K562 (cell line): ENCODE measurements around the gene HCST. TPM values are rescaled to one million over a fixed set of nuclear protein-coding genes. Genes with fewer than 3 reads are reported as not detected.

Experiments
- ATAC-seq: fragments of 200-7000 bp; cut with Tn5 transposase; 3 replicates; pipeline ENCODE4 v1.9.1; 2020; ENCODE audit warnings: moderate library complexity
- BruUV-seq: library from RNA; stranded (reverse); fragments of 400-500 nt; replicated peaks from 2 replicates; lab custom pipeline; 2021; lab: Mats Ljungman, UMichigan
- CTCF ChIA-PET: fragments of 300-600 bp; formaldehyde crosslinking; extraction: SDS; loops from one replicate; lab custom pipeline; 2021; ENCODE audit warnings: low intra/inter-chr PET ratio; lab: Yijun Ruan, JAX
- POLR2A ChIA-PET: fragments of 300-600, 350-650 bp; sonication (Branson Sonifier 250); formaldehyde crosslinking; extraction: SDS; loops from one replicate; lab custom pipeline; 2021; ENCODE audit warnings: antibody characterized with exemption, inconsistent platforms; lab: Yijun Ruan, JAX
- DNase-seq, 4 experiments: peaks; one replicate each; pipeline versions ENCODE4 v3.0.0 to v3.0.0-alpha.2; 2011 to 2018; ENCODE audit warnings: low spot score in 3 of 4, mixed read lengths in 3 of 4; ENCODE audit errors: extremely low read depth in 1 of 4
- FAIRE-seq: peaks from 2 replicates; lab custom pipeline; 2011; peaks lifted over from hg19 to GRCh38; lab: Jason Lieb, UNC
- H2AFZ ChIP-seq: 2 replicates; pipeline ENCODE4 v1.6.0; 2011; ENCODE audit warnings: low read depth, low read length, control low read depth, inconsistent platforms
- H3K27ac ChIP-seq: fragments of 200-600 bp; 3 replicates; pipeline ENCODE4 v1.8.0; 2011; ENCODE audit warnings: low read depth, mild to moderate bottlenecking, control low read depth, inconsistent platforms, low read length, moderate library complexity, mixed read lengths; ENCODE audit errors: extremely low read depth
- H3K27me3 ChIP-seq, 2 experiments: fragments of 300-600 bp in 1 of 2; 2 replicates in 1 of 2; 3 replicates in 1 of 2; pipeline versions ENCODE4 v1.6.0 to v1.8.0; 2011; ENCODE audit warnings: inconsistent platforms in 2 of 2, low read length in 2 of 2, mild to moderate bottlenecking in 1 of 2, mixed read lengths in 1 of 2, moderate library complexity in 1 of 2; ENCODE audit not compliant: control insufficient read depth in 2 of 2, insufficient read depth in 2 of 2
- H3K36me3 ChIP-seq: fragments of 300-600 bp; 3 replicates; pipeline ENCODE4 v1.8.0; 2011; ENCODE audit warnings: mild to moderate bottlenecking, low read length, inconsistent platforms; ENCODE audit not compliant: control insufficient read depth, insufficient read depth
- H3K4me1 ChIP-seq, 2 experiments: fragments of 200-600 bp in 1 of 2; replicated peaks in 1 of 2; 2 replicates in 1 of 2; 3 replicates in 1 of 2; pipeline versions ENCODE4 v1.5.1 to v1.8.0; 2011; ENCODE audit warnings: inconsistent platforms in 2 of 2, low read length in 2 of 2, mild to moderate bottlenecking in 1 of 2, mixed read lengths in 1 of 2, moderate library complexity in 1 of 2; ENCODE audit not compliant: control insufficient read depth in 2 of 2, insufficient read depth in 2 of 2
- H3K4me2 ChIP-seq: 2 replicates; pipeline ENCODE4 v1.6.1; 2011; ENCODE audit warnings: low read length, control low read depth, inconsistent platforms, mixed read lengths; ENCODE audit not compliant: insufficient read depth
- H3K4me3 ChIP-seq: fragments of 200-600 bp; sonication (generic), shearing (Covaris generic); 2 replicates; pipeline ENCODE4 v1.5.1; 2016; ENCODE audit warnings: control low read depth, inconsistent platforms
- H3K79me2 ChIP-seq: fragments of 200-600 bp; 3 replicates; pipeline ENCODE4 v1.8.0; 2011; ENCODE audit warnings: low read length, inconsistent platforms; ENCODE audit not compliant: control insufficient read depth, insufficient read depth
- H3K9ac ChIP-seq, 2 experiments: 2 replicates each; pipeline versions ENCODE4 v1.6.0 to v1.6.1; 2011; ENCODE audit warnings: low read depth in 2 of 2, low read length in 2 of 2, control low read depth in 1 of 2, inconsistent platforms in 1 of 2, mild to moderate bottlenecking in 1 of 2, mixed read lengths in 1 of 2; ENCODE audit not compliant: insufficient read depth in 1 of 2
- H3K9me1 ChIP-seq: one replicate; pipeline ENCODE4 v1.6.0; 2011; ENCODE audit warnings: inconsistent platforms, mild to moderate bottlenecking, low read length, moderate library complexity; ENCODE audit not compliant: control insufficient read depth, insufficient read depth
- H3K9me3 ChIP-seq: replicated peaks from 2 replicates; pipeline ENCODE4 v1.5.1; 2011; ENCODE audit warnings: low read depth, low read length, inconsistent platforms; ENCODE audit not compliant: control insufficient read depth, insufficient read depth
- H4K20me1 ChIP-seq: replicated peaks from 2 replicates; pipeline ENCODE4 v1.6.1; 2011; ENCODE audit warnings: low read length, inconsistent platforms, mixed read lengths; ENCODE audit not compliant: control insufficient read depth, insufficient read depth
- NBN ChIP-seq: fragments of 450-650 bp; IDR thresholded peaks from 2 replicates; pipeline ENCODE4 v1.6.1; 2016; ENCODE audit warnings: low read depth, mild to moderate bottlenecking
- NCOA4 ChIP-seq: fragments of 450-650 bp; IDR thresholded peaks from 2 replicates; pipeline ENCODE4 v1.6.1; 2018; ENCODE audit warnings: mild to moderate bottlenecking; ENCODE audit not compliant: partially characterized antibody
- RBM25 ChIP-seq: fragments of 200-400 bp; formaldehyde crosslinking; IDR thresholded peaks from 2 replicates; pipeline ENCODE4 v1.6.1; 2018; ENCODE audit warnings: low read length, low read depth, moderate library complexity; ENCODE audit not compliant: severe bottlenecking
- WGBS: fragments of 100-300 bp; shearing (Covaris generic); methylation state at CpG from one replicate; pipeline ENCODE4 v1.1.6; 2016; ENCODE audit warnings: low coverage, mixed read lengths; ENCODE audit not compliant: insufficient coverage; ENCODE audit errors: missing lambda C conversion rate; 5-methylcytosine and 5-hydroxymethylcytosine counted together
- in situ Hi-C: fragments of 300-500 bp; cut with MboI; formaldehyde crosslinking; loops from 4 replicates; pipeline ENCODE4 v1.15.0; 2018; ENCODE audit warnings: inconsistent platforms, mixed read lengths
- intact Hi-C: fragments of 100-400 bp; cut with micrococcal nuclease; formaldehyde crosslinking; loops from 2 replicates; pipeline ENCODE4 v1.14.2; 2022
- polyA plus RNA-seq, 8 experiments: library from polyadenylated mRNA; depleted of rRNA in 4 of 8; stranded (reverse) in 5 of 8; unstranded in 3 of 8; fragments of >200 nt; fragmentation: Nextera tagmentation in 2 of 8; fragmentation: Illumina TruSeq in 1 of 8; extraction: Ambion mirVana in 2 of 8; extraction: Trizol in 1 of 8; gene quantifications; 2 replicates each; pipeline versions ENCODE4 v1.2.1 to v1.2.3, GENCODE V29; 2011 to 2014; ENCODE audit warnings: inconsistent platforms in 1 of 8, missing spikeins in 1 of 8
- total RNA-seq, 7 experiments: library from RNA; depleted of rRNA in 6 of 7; stranded (reverse); fragments of >200 nt in 6 of 7; fragmentation: Illumina TruSeq in 2 of 7; extraction: Trizol in 2 of 7; gene quantifications; 2 replicates each; pipeline versions ENCODE4 v1.2.1 to v1.2.3, GENCODE V29; 2011 to 2021; ENCODE audit warnings: low replicate concordance in 1 of 7

The HCST gene
- total and polyA plus RNA-seq, 9 of the 15 experiments (the other 6 are each of a cell fraction or from before 2014, with no cell fraction given): 0.29 to 1.9 (median 0.95) TPM; not detected in 2

DNA sequence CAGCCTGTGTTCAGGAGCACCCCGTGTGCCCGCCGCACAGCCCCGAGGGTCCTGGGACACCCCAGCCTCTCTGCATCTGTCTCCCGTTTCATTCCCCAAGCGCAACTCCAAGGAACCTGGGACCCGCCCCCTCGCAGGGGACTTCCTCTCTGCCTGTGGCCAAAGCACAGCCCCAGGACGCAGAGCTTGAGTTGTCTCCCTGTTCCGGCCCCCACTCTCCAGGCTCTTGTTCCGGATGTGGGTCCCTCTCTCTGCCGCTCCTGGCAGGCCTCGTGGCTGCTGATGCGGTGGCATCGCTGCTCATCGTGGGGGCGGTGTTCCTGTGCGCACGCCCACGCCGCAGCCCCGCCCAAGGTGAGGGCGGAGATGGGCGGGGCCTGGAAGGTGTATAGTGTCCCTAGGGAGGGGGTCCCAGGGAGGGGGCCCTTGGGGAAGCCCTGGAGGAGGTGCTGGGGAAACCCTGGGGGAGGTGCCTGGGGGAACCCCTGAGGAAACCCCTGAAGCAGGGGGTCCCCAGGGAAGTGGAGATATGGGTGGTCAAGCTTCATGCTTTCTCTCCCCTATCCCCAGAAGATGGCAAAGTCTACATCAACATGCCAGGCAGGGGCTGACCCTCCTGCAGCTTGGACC, 1.3 kb downstream of the HCST start (continued):
- TF ChIP-seq NBN: no peak

DNA sequence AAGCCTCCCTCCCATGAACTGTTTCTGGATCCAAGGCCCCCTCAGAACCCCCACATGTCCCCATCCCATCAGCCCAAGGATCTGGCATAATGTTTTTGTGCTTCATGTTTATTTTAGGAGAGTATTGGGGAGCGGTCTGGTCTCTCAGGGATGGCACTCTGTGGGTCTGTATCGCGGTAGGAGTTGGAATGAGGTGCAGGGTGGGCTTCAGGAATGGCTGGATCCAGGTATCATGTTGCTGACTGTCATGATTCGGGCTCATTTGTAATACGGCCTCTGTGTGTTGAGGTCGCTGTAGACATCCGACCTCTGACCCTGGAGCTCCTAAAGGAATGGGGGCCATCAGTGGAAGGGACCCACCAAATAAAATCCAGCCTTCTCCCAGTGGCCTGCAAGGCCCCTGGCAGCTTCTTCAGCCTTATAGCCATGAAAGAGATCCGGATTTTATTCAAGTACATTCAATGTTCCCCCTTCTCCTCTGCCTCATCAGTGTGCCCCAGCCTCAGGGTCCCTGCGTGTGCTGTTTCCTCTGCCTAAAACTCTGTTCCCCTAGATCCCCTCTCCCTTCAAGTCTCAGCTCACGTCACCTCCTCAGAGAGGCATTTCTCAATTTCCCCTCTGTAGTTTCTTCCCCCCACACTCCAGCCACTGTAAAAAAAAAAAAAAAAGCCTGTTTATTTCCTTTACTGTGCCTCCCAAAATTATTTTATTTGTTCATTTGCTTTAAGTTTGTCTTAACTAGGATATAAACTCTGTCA, 2.2 kb downstream of the HCST start:
- peak overlapping the region; percentile 33; the same call in 1 of the 3 replicates for H3K27ac ChIP-seq
- BruUV-seq: no TSS peak
- no peaks in the 10 kb centered on the region for H3K9me1 ChIP-seq
- intact Hi-C loops: no loop called here
- H3K4me3 ChIP-seq: no peak overlapping the region
- H3K79me2 ChIP-seq: peaks cover 8% of the 10 kb centered on the region; the same call in 2 of the 3 replicates
- no peaks in the 10 kb centered on the region for H3K27me3 ChIP-seq
- in situ Hi-C loops: no loop called here
- ATAC-seq (no peak), FAIRE-seq (no peak), DNase-seq (no peak)
- no peaks in the 10 kb centered on the region for H3K36me3 ChIP-seq
- H3K9ac ChIP-seq: no peak overlapping the region; a peak in 1 of 4 replicates
- no peak overlapping the region for H3K4me2 ChIP-seq
- H3K9me3 ChIP-seq: no peaks in the 10 kb centered on the region
- CTCF ChIA-PET: interaction anchor here (0.6 to 1.0 kb wide), 2 partner anchors 23 to 79 kb away, joined by 4 to 5 read pairs; no protein-coding TSS in a partner anchor
- H3K4me1 ChIP-seq: peaks cover 39 to 47% of the 10 kb centered on the region in 2 experiments
- no peaks in the 10 kb centered on the region for H4K20me1 ChIP-seq
- WGBS: 72% methylated on average over 10 of the region's 10 CpGs
- peak overlapping the region; percentile 58 for H2AFZ ChIP-seq
- POLR2A ChIA-PET: interaction anchor here (0.6 to 1.4 kb wide), 4 partner anchors 12 to 555 kb away, joined by 3 to 4 read pairs (median 3); no protein-coding TSS in a partner anchor
- no peak for TF ChIP-seq NCOA4
- TF ChIP-seq RBM25: peak; percentile 41
